GM12864 (cell line): ENCODE measurements around the gene SLC35A1.

Experiments
- DNase-seq: peaks from one replicate; pipeline ENCODE4 v3.0.0-alpha.2; 2011; ENCODE audit warnings: low read depth
- H3K4me3 ChIP-seq: 2 replicates; pipeline ENCODE4 v1.5.1; 2011; ENCODE audit warnings: mild to moderate bottlenecking, low read depth, low read length, control low read depth
- CTCF ChIP-seq: IDR thresholded peaks from 2 replicates; pipeline ENCODE4 v1.5.1; 2011; ENCODE audit warnings: low read depth, mild to moderate bottlenecking, moderate library complexity, low read length, control low read depth, inconsistent platforms; ENCODE audit errors: missing control alignments

The SLC35A1 gene

DNA sequence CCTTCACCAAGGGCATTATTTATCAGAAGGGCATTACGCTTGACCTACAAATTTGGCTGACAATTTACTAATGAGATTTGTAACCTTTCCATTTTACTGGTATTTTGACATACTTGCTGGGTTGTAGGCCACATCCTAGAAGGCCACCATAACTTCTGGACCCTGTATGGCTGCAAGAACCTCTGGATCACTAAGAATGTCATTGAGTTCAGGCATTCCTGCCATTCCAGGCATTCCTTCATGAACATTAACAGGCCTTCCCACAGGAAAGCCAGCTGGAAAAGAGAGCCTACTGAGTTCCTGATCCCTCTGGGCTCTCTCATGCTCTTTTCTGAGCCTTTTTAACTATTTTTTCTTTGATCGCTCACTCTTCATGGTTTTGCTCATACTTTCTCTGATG is 28.4 kb upstream of the SLC35A1 start:
- TF ChIP-seq CTCF = no peak
- no peak overlapping the region for H3K4me3 ChIP-seq
- no peak for DNase-seq

DNA sequence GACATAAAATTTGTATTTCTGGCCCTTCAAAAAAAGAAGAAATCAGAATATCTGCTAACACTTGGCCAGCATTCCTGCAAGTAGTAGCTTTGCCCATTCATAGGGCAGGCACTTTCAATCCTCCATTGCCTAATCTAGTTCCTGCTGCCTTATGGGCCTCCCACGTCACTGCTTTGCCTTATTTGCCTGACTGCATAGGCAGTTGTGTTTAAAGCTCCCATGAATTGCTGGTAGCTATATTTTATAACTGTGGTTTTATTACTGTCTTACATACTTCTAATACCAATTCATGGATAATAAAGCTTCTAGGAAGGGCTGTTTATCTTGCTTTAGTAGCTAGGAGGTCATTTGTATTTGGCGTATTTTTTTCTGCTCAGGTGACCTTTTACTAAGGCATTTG is 7.7 kb upstream of the SLC35A1 start:
- H3K4me3 ChIP-seq = no peak overlapping the region
- no peak for DNase-seq
- TF ChIP-seq CTCF = no peak

DNA sequence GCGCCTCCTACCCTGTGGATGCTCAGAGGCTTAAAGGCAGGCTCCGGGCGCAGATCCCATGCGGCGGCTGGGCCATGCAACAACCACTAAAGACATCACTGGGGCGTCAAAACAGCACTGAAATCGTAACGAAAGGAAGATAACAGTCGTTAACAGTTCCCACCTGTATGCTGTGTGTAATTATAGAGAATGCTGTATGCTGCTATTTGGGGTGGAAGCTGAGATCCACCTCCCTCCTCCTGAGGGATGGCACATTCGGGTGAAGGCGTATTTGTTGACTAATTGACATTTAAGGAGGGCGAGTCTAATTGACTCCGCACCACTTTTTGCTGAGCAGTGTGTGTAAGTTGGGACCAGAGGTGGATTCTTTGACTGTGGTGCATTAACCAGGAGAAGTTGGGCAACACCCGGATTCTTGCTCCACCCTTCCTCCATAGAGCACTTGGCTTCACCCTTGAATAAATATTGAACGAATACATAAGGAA is 687 bp downstream of the SLC35A1 start:
- TF ChIP-seq CTCF = no peak
- DNase-seq = peak; percentile 12
- peak overlapping the region; percentile 90 for H3K4me3 ChIP-seq

DNA sequence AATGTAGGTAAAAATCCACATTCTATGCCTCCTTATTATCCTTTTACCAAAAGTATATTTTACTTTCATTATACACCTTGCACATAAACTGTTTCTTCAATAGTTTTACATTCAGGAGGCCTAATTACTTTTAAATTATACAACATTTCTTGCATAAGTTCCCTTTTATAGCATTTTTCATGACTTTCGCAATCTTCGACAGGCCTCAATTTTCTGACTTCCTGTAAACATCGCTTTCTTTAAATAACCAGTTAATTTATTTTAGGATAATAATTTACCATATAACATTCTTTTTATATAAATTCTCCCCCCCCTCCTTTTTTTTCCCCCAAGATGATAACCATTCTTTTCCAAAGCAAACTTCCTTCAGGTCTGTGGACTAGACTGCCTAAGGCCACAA is 9.2 kb downstream of the SLC35A1 start:
- DNase-seq = no peak
- no peak for TF ChIP-seq CTCF
- no peak overlapping the region for H3K4me3 ChIP-seq

DNA sequence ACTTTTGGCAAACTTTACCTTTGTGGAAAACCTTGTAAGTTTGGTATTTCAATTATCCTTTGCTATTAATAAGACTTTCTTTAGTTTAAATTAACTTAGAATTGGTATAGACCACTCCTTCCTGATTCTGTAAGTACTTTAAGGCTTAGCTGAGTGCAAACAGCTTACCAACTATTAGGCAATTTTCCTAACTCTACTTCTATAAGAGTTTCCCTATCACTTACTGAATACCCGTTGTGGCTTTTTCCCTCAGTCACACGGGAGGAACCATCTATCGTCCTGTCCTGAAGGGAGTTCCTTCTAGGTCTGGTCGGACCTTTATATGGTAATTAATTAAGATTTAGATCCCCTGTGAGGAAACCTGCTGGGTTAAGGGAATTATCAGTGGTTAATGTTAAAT is 9.6 kb downstream of the SLC35A1 start:
- no peak for TF ChIP-seq CTCF
- no peak overlapping the region for H3K4me3 ChIP-seq
- DNase-seq = no peak

GRCh38 chr6:87483929-87484328 is 11.2 kb downstream of the SLC35A1 start:
- no peak for DNase-seq
- peak; percentile 23 for TF ChIP-seq CTCF
- H3K4me3 ChIP-seq = no peak overlapping the region

GRCh38 chr6:87484491-87484890 is 11.7 kb downstream of the SLC35A1 start:
- H3K4me3 ChIP-seq = no peak overlapping the region
- TF ChIP-seq CTCF = no peak
- no peak for DNase-seq
